Panc1 (cell line): ENCODE measurements around the gene RASSF7. TPM values are rescaled to one million over a fixed set of nuclear protein-coding genes. Genes with fewer than 3 reads are reported as not detected.

Experiments
- ATAC-seq: fragments of 200-7000 bp; cut with Tn5 transposase; 2 replicates; pipeline ENCODE4 v1.9.1; 2020; ENCODE audit warnings: mild to moderate bottlenecking, moderate library complexity
- BruUV-seq: library from RNA; stranded (reverse); fragments of 400-500 nt; replicated peaks from 2 replicates; lab custom pipeline; 2021; lab: Mats Ljungman, UMichigan
- CTCF ChIA-PET: fragments of 300-600 bp; sonication (Branson Sonifier 250); formaldehyde crosslinking; loops from one replicate; lab custom pipeline; 2022; ENCODE audit warnings: antibody characterized with exemption; lab: Charles Lee
- POLR2A ChIA-PET: fragments of 300-600 bp; sonication (Branson Sonifier 250); formaldehyde crosslinking; loops from one replicate; lab custom pipeline; 2022; ENCODE audit warnings: antibody characterized with exemption; lab: Charles Lee
- DNase-seq: peaks from one replicate; pipeline ENCODE4 v3.0.0-alpha.2; 2010; ENCODE audit warnings: low read depth, low spot score
- H3K27ac ChIP-seq: 2 replicates; pipeline ENCODE4 v1.5.1; 2011; ENCODE audit warnings: mild to moderate bottlenecking, low read length, inconsistent platforms
- H3K27me3 ChIP-seq: fragments of 200-500 bp; sonication (Bioruptor generic); 2 replicates; pipeline ENCODE4 v1.6.0; 2014; ENCODE audit warnings: low read length, inconsistent platforms; ENCODE audit not compliant: control insufficient read depth, insufficient read depth
- H3K36me3 ChIP-seq: fragments of 200-500 bp; sonication (Bioruptor generic); 2 replicates; pipeline ENCODE4 v1.5.1; 2014; ENCODE audit warnings: inconsistent platforms, mild to moderate bottlenecking, low read length, moderate library complexity; ENCODE audit not compliant: control insufficient read depth, insufficient read depth
- H3K4me1 ChIP-seq: 2 replicates; pipeline ENCODE4 v1.5.1; 2011; ENCODE audit warnings: inconsistent platforms, mild to moderate bottlenecking, low read length, moderate library complexity; ENCODE audit not compliant: control insufficient read depth, insufficient read depth
- H3K4me3 ChIP-seq, 2 experiments: 2 replicates each; pipeline ENCODE4 v1.5.1; 2011 to 2012; ENCODE audit warnings: low read depth in 2 of 2, low read length in 2 of 2, mild to moderate bottlenecking in 2 of 2, inconsistent platforms in 1 of 2, moderate library complexity in 1 of 2
- H3K9me3 ChIP-seq: fragments of 200-500 bp; sonication (Bioruptor generic); 2 replicates; pipeline ENCODE4 v1.5.1; 2014; ENCODE audit warnings: low read depth, mild to moderate bottlenecking, inconsistent platforms, low read length, moderate library complexity; ENCODE audit not compliant: control insufficient read depth, insufficient read depth
- CTCF ChIP-seq: fragments of 450-650 bp; IDR thresholded peaks from 2 replicates; pipeline ENCODE4 v1.5.1; 2017; ENCODE audit warnings: mild to moderate bottlenecking
- POLR2AphosphoS5 ChIP-seq: IDR thresholded peaks from 2 replicates; pipeline ENCODE4 v1.6.1; 2012; ENCODE audit warnings: mild to moderate bottlenecking, low read depth, low read length, moderate library complexity
- SIN3A ChIP-seq: IDR thresholded peaks from 2 replicates; pipeline ENCODE4 v1.6.1; 2012; ENCODE audit warnings: low read depth, mild to moderate bottlenecking, low read length, moderate library complexity, borderline replicate concordance; ENCODE audit not compliant: insufficient read depth
- TCF7L2 ChIP-seq: IDR thresholded peaks from 2 replicates; pipeline ENCODE4 v1.6.1; 2011; ENCODE audit warnings: mild to moderate bottlenecking, low read depth, low read length, inconsistent platforms
- in situ Hi-C: cut with HindIII; loops from 2 replicates; pipeline ENCODE4 v1.10.0; 2016; ENCODE audit warnings: low sequenced_read_pairs, low pct_unique_long_range_greater_than_20kb
- intact Hi-C: fragments of 100-400 bp; cut with micrococcal nuclease; formaldehyde crosslinking; loops from one replicate; pipeline ENCODE4 v1.10.0; 2022; ENCODE audit not compliant: unreplicated experiment
- total RNA-seq: library from RNA; stranded (reverse); gene quantifications from one replicate; pipeline ENCODE4 v1.2.1, GENCODE V29; 2021; ENCODE audit not compliant: unreplicated experiment
- TF ChIP-seq, protein P1 (sequence below), 2 experiments: IDR thresholded peaks; 2 replicates each; pipeline ENCODE4 v1.6.1; 2011 to 2012; ENCODE audit warnings: low read depth in 2 of 2, control low read depth in 1 of 2, low read length in 1 of 2, mild to moderate bottlenecking in 1 of 2, moderate library complexity in 1 of 2; ENCODE audit not compliant: insufficient read depth in 1 of 2

RASSF7 gene
- total RNA-seq, 1 experiment from 2014 or later: 81.8 TPM

DNA sequence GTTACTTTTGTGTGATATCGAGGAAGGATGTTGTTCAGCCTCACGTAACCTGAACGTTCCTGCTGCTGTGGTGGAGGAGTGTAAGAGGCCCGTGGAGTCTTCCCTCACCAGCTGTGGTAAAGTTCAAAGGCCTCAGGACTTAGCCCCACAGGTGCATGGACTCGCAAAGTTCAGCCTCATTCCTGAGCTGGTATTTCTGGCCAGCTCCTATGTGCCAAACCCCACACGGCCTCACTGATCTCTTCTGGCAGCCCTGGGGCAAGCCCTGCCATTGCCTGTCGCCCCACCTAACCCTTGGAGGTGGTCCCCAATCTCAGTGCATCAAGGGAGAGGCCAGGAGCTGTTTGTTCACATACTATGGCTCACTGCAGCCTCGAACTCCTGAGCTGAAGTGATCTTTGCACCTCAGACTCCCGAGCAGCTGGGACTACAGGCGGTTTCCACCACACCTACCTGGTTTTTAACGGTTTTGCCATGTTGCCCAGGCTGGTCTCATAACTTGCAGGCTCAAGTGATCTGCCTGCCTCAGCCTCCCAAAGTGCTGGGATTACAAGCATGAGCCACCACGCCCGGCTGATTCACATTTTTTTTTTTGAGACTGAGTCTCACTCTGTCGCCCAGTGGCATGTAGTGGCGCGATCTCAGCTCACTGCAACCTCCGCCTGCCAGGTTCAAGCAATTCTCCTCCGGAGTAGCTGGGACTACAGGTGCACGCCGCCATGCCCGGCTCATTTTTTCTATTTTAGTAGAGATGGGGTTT is 17.7 kb downstream of the RASSF7 start:
- H3K4me3 ChIP-seq: peak overlapping the region; percentile 82 to 96
- no peak for DNase-seq
- in situ Hi-C loops: no loop called here
- H3K27me3 ChIP-seq: no peaks in the 10 kb centered on the region
- no peaks in the 10 kb centered on the region for H3K9me3 ChIP-seq
- no TSS peak for BruUV-seq
- ChIA-PET CTCF (no interaction called here), POLR2A (interaction anchor here (0.6 kb wide), 1 partner anchor 10 kb away, joined by 4 read pairs; no protein-coding TSS in a partner anchor)
- no peak for ATAC-seq
- TF ChIP-seq, protein P1, sequence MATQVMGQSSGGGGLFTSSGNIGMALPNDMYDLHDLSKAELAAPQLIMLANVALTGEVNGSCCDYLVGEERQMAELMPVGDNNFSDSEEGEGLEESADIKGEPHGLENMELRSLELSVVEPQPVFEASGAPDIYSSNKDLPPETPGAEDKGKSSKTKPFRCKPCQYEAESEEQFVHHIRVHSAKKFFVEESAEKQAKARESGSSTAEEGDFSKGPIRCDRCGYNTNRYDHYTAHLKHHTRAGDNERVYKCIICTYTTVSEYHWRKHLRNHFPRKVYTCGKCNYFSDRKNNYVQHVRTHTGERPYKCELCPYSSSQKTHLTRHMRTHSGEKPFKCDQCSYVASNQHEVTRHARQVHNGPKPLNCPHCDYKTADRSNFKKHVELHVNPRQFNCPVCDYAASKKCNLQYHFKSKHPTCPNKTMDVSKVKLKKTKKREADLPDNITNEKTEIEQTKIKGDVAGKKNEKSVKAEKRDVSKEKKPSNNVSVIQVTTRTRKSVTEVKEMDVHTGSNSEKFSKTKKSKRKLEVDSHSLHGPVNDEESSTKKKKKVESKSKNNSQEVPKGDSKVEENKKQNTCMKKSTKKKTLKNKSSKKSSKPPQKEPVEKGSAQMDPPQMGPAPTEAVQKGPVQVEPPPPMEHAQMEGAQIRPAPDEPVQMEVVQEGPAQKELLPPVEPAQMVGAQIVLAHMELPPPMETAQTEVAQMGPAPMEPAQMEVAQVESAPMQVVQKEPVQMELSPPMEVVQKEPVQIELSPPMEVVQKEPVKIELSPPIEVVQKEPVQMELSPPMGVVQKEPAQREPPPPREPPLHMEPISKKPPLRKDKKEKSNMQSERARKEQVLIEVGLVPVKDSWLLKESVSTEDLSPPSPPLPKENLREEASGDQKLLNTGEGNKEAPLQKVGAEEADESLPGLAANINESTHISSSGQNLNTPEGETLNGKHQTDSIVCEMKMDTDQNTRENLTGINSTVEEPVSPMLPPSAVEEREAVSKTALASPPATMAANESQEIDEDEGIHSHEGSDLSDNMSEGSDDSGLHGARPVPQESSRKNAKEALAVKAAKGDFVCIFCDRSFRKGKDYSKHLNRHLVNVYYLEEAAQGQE (IDR thresholded peaks at IDR 0.05; ENCODE audit: insufficient read depth in 1 of 2, low read depth in 2 of 2, low read length in 1 of 2): no peak
- TF ChIP-seq SIN3A (no peak), POLR2AphosphoS5 (no peak), TCF7L2 (no peak), CTCF (no peak)
- intact Hi-C loops: no loop called here
- H3K4me1 ChIP-seq: peaks cover 35% of the 10 kb centered on the region
- peaks cover 8% of the 10 kb centered on the region; the same call in 1 of the 2 replicates for H3K36me3 ChIP-seq
- H3K27ac ChIP-seq: peak overlapping the region; percentile 95

DNA sequence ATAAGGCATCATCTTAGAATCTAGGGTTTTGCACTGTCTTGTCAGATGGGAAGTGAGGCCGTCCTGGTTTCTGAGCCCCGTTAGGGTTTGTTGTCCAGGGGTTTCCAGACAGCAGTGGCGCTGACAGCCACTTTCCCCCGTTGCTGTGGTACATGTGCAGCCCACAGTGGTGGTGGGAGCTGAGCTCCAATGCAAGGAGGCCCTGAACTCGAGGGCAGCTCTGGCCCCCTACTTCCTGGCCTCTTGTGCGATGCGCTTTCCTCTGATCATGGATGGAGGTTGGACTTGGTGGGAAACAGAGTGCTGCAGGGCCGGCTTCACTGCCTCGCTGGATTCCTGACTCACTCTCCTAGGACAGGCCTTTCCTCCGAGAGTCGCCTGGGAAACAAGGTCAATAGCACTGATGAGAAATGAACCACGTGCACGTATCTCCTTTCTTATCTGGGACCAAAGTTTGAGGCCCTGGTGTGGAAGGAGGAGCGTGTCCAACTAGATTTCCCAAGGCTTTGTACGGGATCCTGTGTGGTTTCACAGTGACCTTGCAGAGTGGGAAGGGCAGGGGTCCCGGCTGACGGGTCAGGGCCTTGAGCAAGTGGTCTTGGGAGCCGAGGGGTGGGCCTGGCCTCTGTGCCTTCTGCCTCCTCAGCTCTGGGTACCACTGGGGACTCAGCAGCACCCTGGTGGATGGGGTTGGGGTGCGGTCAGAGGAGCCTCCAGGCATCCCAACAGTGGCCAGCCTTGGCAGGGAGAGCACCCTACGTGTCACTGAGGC is 19.2 kb downstream of the RASSF7 start:
- peaks cover 23% of the 10 kb centered on the region for H3K4me1 ChIP-seq
- no peak overlapping the region for H3K27ac ChIP-seq
- intact Hi-C loops: no loop called here
- no peak for DNase-seq
- no peaks in the 10 kb centered on the region for H3K27me3 ChIP-seq
- no peak overlapping the region for H3K4me3 ChIP-seq
- ChIA-PET CTCF (no interaction called here), POLR2A (interaction anchor here (0.6 kb wide), 1 partner anchor 11 kb away, joined by 11 read pairs; no protein-coding TSS in a partner anchor)
- no peak for ATAC-seq
- in situ Hi-C loops: no loop called here
- TSS peak; percentile 4 for BruUV-seq
- TF ChIP-seq SIN3A (no peak), POLR2AphosphoS5 (no peak), CTCF (no peak), TCF7L2 (no peak)
- TF ChIP-seq, protein P1 (IDR thresholded peaks at IDR 0.05; ENCODE audit: insufficient read depth in 1 of 2, low read depth in 2 of 2, low read length in 1 of 2): no peak
- H3K36me3 ChIP-seq: peaks cover 8% of the 10 kb centered on the region; the same call in 1 of the 2 replicates
- no peaks in the 10 kb centered on the region for H3K9me3 ChIP-seq
